Measurements from ENCODE around the gene U2AF2. TPM values are rescaled to one million over a fixed set of nuclear protein-coding genes. Genes with fewer than 3 reads are reported as not detected.
A peak's percentile ranks its signal among the peaks of the same experiment; 100 is the strongest.

The U2AF2 gene
- polyA plus RNA-seq (ENCODE audit: low read depth in 6 of 6) = 10 to 100 TPM in 3 of 6 donors, 1 to 10 TPM in 3; 3.2 to 13.7 (median 9.3) TPM

DNA sequence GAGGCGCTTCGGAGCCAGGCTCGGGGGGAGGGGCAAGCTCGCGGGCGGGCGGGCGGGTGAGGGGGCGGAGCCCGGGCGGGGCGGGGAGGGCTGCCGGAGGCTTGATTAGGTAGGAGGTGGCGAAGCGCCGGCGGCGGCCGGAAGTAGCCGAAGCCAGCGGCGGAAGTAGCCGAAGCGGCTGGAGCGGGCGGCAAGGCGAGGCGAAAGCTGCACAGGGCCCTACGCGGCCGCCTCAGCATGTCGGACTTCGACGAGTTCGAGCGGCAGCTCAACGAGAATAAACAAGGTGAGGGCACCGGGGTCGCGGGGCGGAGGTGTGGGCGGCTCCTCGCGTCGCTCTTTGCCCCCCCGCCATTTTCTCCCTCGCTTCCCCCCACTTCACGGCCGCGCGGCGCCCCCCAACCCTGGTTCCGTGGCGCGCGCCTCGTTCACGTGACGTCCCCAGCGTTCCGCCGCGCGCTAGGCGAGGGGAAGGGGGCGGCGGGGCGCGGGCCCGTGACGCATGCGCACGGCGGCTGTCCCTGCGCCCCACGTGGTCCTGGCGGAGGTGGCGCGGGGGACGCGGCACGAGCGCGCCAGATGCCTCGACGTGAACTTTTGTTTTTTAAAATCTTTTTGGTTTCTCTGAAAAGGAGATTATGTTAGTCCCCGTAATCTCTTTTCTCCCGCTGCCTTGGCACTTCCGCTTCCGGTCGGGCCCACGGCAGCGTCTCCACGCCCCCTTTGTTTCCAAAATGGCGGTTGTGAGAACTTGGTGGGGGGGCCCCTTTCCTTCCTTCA, at the start of gene U2AF2:
Gene U2AF2, plus strand, starts transcription at position 168 of the 780 bp plus-strand sequence. Its CDS starts 70 bp downstream, at position 238.
- peaks cover 43 to 56% (median 54%) of the 10 kb centered on the region in 3 donors for H3K4me1 Mint-ChIP-seq
- peak within 1 kb of the TSS; percentile 91 to 99 (median 96) for H3K4me3 Mint-ChIP-seq
- H3K9me3 Mint-ChIP-seq = no peaks in the 10 kb centered on the region
- peaks cover 0 to 13% of the 10 kb centered on the region in 2 donors for H3K36me3 Mint-ChIP-seq
- DNase-seq (peak; percentile 92), ATAC-seq (ENCODE audit: low read depth in 2 of 2) (peak; percentile 43 to 49)
- H3K27ac Mint-ChIP-seq = peak within 1 kb of the TSS; percentile 96 to 99 (median 99)
- no peaks in the 10 kb centered on the region for H3K27me3 Mint-ChIP-seq

DNA sequence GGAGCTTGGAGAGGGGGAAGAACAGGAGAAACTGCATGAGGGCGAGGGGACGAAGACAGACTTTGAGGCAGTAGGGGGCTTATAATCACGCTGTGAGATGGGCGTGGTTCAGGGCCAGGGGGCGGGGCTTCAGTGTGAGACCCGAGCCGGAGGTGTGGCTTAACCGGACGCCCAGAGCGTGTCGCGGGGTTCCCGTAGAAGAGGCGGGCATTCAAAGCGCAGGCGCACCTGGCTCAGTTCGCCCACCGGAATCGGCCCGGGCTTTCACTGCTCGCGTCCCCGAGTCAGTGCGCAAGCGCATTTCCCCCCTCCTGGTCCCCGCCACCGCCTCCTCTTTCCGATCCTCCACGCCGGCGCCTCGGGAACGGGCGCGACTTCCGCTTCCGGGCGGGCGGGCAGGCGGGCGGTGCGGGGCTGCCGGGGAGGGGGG, 49.6 kb upstream of the U2AF2 start:
- ATAC-seq (ENCODE audit: low read depth in 2 of 2) = peak; percentile 71 to 74
- peaks cover 4 to 14% of the 10 kb centered on the region in 2 donors for H3K36me3 Mint-ChIP-seq

DNA sequence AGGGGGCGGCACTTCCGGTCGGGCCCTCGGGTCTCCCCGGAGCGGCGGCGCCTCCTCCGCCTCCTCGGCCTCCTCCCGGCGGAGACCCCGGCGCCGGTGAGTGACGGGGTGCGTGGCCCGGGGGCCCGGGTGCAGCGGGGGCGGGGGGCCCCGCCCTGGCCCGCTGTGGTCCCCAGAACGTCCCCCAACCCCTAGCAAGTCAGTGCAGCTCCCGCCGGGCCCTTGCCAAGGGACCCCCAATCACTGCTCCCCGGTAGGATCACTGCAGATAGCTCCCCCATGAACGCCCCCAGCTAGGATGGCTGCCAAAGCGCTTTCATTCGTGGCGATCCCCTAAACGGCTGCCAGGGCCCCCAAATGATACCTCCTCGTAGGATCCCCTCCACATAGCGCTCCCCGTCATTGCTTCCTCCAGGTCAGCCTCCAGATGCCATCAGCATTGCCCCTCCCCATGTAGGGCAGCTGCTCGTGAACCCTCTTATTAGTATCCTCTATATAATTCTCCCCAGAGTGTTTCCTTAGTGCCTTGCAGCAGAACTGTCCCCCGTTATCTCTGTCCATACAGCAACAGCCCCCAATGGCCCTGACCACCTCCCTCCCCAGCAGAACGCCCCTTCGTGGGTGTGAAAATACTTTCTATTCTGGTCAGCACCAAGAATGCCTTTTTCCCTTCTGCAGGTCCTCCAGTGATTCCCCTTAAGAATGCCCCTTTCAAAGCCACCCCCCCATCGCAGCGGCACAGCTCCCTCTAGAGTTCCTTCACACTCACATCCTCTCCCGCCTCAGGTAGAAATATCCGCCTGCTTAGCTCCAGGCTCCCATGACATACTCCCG, 49.0 kb upstream of the U2AF2 start, which contains the start of gene ZNF865:
Gene ZNF865, plus strand, starts transcription at position 11 of the 834 bp plus-strand sequence. CDS start 7,972 bp downstream, outside the sequence.
- Mint-ChIP-seq H3K36me3 (peaks cover 4 to 14% of the 10 kb centered on the region in 2 donors), H3K4me1 (peaks cover 53 to 81% (median 75%) of the 10 kb centered on the region in 3 donors), H3K4me3 (peak within 1 kb of the TSS; percentile 86 to 98 (median 95)), H3K27ac (peak within 1 kb of the TSS; percentile 95 to 99 (median 98)), H3K9me3 (peaks cover 0 to 2% (median 0%) of the 10 kb centered on the region in 7 donors), H3K27me3 (no peaks in the 10 kb centered on the region)
- ATAC-seq (ENCODE audit: low read depth in 2 of 2) = peak; percentile 44 to 45
- DNase-seq = peak; percentile 66

More for the DNA sequence above, 49.6 kb upstream of the U2AF2 start:
- Mint-ChIP-seq H3K27ac (peak overlapping the region; percentile 95 to 98 (median 97)), H3K9me3 (peaks cover 0 to 2% (median 0%) of the 10 kb centered on the region in 7 donors), H3K4me3 (peak overlapping the region; percentile 86 to 95 (median 90)), H3K4me1 (peaks cover 50 to 75% (median 71%) of the 10 kb centered on the region in 3 donors), H3K27me3 (no peaks in the 10 kb centered on the region)
- peak; percentile 94 for DNase-seq

DNA sequence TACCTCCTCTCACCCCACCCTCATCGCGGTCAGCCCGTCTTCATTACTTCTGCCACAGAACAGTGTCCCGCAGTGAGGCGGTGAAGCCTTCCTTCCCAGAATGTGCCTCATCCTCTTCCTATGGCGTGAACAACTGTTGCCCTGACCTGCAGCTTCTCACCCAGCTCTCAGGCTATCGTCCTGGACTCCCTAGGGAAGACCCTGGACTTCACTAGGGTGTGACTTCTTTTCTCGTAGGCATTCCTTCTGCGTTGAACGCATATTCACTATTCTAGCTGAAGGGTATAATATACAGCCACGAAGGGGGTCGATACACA, 48.4 kb upstream of the U2AF2 start:
- Mint-ChIP-seq H3K9me3 (peaks cover 0 to 2% (median 0%) of the 10 kb centered on the region in 7 donors), H3K27me3 (no peaks in the 10 kb centered on the region)
- no peak for ATAC-seq (ENCODE audit: low read depth in 2 of 2)

DNA sequence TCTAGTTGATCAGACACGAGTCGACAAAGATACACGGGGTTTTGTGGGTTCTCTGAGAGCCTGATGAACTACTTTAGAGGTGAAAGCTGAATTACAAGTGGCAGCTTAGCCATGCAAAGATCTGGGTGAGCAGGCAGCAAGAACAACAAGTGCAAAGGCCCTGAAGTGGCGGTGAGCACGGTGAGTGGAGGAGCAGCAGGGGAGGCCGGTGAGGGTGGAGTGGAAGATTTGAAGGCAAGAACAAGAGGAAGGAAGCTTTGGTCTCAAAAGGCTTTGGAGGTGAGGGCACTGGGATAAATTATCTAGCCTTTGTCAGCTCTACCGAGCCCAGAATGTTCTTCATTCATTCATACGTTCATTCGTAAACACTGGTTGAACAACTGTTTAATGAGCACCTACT, 48.0 kb upstream of the U2AF2 start:
- Mint-ChIP-seq H3K9me3 (peaks cover 0 to 2% (median 0%) of the 10 kb centered on the region in 7 donors), H3K27me3 (no peaks in the 10 kb centered on the region), H3K4me1 (peaks cover 59 to 83% (median 75%) of the 10 kb centered on the region in 3 donors), H3K36me3 (peaks cover 4 to 14% of the 10 kb centered on the region in 2 donors), H3K27ac (peak overlapping the region in 4 of 6 donors; percentile 24 to 99 (median 96)), H3K4me3 (peak overlapping the region in 6 of 8 donors; percentile 48 to 98 (median 92))
- ATAC-seq (ENCODE audit: low read depth in 2 of 2) (no peak), DNase-seq (no peak)

More for the DNA sequence above, 48.4 kb upstream of the U2AF2 start:
- H3K27ac Mint-ChIP-seq = peak overlapping the region; percentile 85 to 99 (median 97)
- DNase-seq = no peak
- peaks cover 4 to 14% of the 10 kb centered on the region in 2 donors for H3K36me3 Mint-ChIP-seq
- peaks cover 55 to 82% (median 75%) of the 10 kb centered on the region in 3 donors for H3K4me1 Mint-ChIP-seq
- H3K4me3 Mint-ChIP-seq = peak overlapping the region; percentile 86 to 98 (median 95)

DNA sequence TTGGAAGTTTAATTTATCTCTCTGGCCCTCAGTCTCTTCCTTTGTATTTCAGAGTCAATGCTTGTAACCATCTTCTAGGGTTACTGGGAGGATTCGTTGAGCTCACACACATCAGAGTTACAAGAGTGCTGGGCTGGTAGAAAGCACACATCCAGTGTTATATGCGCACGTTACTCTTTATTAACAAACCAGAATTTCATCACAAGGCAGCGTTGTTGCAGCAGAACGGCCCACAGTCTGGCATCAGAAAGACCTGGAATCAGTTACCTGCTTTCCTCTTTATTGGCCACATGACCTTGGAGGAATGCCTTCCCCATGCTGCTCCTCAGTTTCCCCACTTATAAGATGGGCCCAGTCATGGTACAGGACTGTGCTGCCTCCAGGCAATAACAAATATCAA, 45.5 kb upstream of the U2AF2 start:
- peaks cover 4 to 14% of the 10 kb centered on the region in 2 donors for H3K36me3 Mint-ChIP-seq

DNA sequence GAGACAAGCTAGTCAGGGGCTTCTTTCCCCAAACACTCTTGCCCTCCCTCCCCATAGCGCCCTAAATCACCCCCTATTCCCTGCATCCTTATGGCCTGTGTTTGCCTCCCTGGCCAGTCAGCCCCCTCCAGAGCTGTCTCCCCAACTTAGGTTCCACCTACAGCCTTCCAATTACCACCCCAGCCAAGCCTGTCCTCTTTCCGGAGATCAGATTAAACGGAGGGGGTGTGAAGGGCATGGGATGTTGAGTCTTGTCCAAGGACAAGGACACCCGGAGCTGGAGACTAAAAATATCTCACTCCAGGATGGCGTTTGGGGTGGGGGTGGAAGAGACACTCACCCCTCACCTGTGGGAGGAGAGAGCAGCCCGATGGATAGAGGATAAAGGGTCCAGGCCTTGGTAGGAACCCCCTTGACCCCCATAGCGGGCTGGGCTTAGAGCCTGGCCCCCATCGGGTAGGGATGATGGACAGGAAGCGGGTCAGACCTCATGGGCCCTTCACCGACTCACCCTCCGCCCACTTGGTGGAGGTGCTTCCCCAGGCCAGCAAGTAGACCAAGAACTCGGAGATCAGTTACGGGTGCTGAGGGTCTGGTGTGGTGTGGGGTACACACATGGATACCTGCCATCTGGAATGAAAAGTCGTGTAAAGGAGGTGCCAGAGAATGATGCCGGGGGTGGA, 43.4 kb upstream of the U2AF2 start:
- DNase-seq = no peak
- no peaks in the 10 kb centered on the region for H3K9me3 Mint-ChIP-seq
- H3K4me3 Mint-ChIP-seq = peak overlapping the region in 2 of 8 donors; percentile 16 to 35
- ATAC-seq (ENCODE audit: low read depth in 2 of 2) = no peak
- peaks cover 58 to 64% (median 61%) of the 10 kb centered on the region in 3 donors for H3K4me1 Mint-ChIP-seq
- peaks cover 4 to 14% of the 10 kb centered on the region in 2 donors for H3K36me3 Mint-ChIP-seq
- no peaks in the 10 kb centered on the region for H3K27me3 Mint-ChIP-seq
- peak overlapping the region in 3 of 6 donors; percentile 7 to 91 (median 33) for H3K27ac Mint-ChIP-seq

More for the DNA sequence above, 45.5 kb upstream of the U2AF2 start:
- no peak for ATAC-seq (ENCODE audit: low read depth in 2 of 2)
- H3K4me3 Mint-ChIP-seq = peak overlapping the region in 1 of 8 donors; percentile 44
- no peak overlapping the region for H3K27ac Mint-ChIP-seq
- peaks cover 71 to 81% (median 77%) of the 10 kb centered on the region in 3 donors for H3K4me1 Mint-ChIP-seq
- no peaks in the 10 kb centered on the region for H3K9me3 Mint-ChIP-seq
- no peaks in the 10 kb centered on the region for H3K27me3 Mint-ChIP-seq
- no peak for DNase-seq

DNA sequence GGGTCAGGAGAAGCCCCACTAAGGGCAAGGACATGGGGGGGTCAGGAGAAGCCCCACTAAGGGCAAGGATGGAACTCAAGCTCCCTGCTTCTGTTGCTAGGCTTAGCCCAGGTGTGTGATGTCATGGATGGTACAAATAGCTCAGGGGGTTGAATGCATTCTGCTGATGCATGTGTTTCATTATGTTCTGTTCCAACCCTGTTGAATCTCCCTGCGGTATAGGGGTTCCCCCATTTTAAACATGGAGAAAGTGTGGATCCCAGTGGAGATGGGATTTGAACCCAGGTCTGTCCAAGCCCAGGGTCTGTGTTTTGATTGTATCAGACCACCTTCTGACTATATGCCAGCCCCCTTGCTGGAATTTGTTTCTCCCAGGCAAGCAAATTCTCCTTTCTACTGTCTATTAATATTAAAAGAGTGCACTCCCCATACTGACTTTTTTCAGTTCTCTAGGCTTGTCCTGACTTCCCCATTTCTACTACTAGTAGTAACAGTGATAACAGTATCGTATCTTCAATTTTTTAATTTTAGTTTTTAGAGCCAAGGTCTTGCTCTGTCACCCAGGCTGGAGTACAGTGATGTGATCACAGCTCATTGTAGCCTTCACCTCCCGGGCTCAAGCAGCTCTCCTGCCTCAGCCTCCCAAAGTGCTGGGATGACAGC, 42.7 kb upstream of the U2AF2 start:
- Mint-ChIP-seq H3K27me3 (no peaks in the 10 kb centered on the region), H3K27ac (peak overlapping the region; percentile 46 to 93 (median 82)), H3K36me3 (peaks cover 4 to 14% of the 10 kb centered on the region in 2 donors), H3K4me1 (peaks cover 51 to 58% (median 55%) of the 10 kb centered on the region in 3 donors), H3K9me3 (no peaks in the 10 kb centered on the region), H3K4me3 (peak overlapping the region in 6 of 8 donors; percentile 10 to 83 (median 41))
- DNase-seq (no peak), ATAC-seq (ENCODE audit: low read depth in 2 of 2) (peak; percentile 85 to 88)

DNA sequence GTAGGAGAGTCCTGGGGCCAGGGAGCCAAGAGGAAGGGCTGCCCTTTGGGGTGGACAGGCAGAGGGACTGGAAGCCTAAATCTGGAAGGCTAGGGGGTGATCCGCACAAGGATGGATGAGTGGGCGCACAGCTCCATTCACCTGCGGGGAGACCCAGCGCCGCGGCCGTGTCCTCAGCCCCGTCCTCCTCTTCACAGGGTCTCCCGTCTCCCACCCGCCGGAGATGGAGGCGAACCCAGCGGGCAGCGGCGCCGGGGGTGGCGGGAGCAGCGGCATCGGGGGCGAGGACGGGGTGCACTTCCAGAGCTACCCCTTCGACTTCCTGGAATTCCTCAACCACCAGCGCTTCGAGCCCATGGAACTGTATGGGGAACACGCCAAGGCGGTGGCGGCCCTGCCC, 41.4 kb upstream of the U2AF2 start:
- Mint-ChIP-seq H3K36me3 (peaks cover 4 to 7% of the 10 kb centered on the region in 2 donors), H3K27me3 (no peaks in the 10 kb centered on the region), H3K4me3 (no peak overlapping the region), H3K27ac (peak overlapping the region in 1 of 6 donors; percentile 59), H3K9me3 (no peaks in the 10 kb centered on the region), H3K4me1 (peaks cover 45 to 47% (median 46%) of the 10 kb centered on the region in 3 donors)
- DNase-seq (no peak), ATAC-seq (ENCODE audit: low read depth in 2 of 2) (no peak)

DNA sequence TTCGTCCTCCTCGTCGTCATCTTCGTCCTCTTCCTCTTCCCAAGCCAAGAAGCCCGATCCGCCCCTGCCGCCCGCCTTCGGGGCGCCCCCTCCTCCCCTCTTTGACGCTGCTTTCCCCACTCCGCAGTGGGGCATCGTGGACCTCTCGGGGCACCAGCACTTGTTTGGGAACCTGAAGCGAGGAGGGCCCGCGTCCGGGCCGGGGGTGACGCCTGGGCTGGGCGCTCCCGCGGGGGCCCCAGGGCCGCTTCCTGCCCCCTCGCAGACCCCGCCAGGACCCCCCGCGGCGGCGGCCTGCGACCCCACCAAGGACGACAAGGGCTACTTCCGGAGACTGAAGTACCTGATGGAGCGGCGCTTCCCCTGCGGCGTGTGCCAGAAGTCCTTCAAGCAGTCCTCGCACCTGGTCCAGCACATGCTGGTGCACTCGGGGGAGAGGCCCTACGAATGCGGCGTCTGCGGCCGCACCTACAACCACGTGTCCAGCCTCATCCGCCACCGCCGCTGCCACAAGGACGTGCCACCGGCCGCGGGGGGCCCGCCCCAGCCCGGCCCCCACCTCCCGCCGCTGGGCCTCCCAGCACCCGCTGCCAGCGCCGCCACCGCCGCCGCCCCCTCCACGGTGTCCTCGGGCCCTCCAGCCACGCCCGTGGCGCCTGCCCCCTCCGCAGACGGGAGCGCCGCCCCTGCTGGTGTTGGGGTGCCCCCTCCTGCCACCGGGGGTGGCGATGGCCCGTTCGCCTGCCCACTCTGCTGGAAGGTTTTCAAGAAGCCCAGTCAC, 40.7 kb upstream of the U2AF2 start:
- DNase-seq (no peak), ATAC-seq (ENCODE audit: low read depth in 2 of 2) (no peak)
- Mint-ChIP-seq H3K36me3 (peaks cover 4 to 7% of the 10 kb centered on the region in 2 donors), H3K4me1 (peaks cover 39 to 42% (median 40%) of the 10 kb centered on the region in 3 donors), H3K9me3 (no peaks in the 10 kb centered on the region), H3K27ac (peak overlapping the region in 1 of 6 donors; percentile 76), H3K4me3 (no peak overlapping the region), H3K27me3 (no peaks in the 10 kb centered on the region)

DNA sequence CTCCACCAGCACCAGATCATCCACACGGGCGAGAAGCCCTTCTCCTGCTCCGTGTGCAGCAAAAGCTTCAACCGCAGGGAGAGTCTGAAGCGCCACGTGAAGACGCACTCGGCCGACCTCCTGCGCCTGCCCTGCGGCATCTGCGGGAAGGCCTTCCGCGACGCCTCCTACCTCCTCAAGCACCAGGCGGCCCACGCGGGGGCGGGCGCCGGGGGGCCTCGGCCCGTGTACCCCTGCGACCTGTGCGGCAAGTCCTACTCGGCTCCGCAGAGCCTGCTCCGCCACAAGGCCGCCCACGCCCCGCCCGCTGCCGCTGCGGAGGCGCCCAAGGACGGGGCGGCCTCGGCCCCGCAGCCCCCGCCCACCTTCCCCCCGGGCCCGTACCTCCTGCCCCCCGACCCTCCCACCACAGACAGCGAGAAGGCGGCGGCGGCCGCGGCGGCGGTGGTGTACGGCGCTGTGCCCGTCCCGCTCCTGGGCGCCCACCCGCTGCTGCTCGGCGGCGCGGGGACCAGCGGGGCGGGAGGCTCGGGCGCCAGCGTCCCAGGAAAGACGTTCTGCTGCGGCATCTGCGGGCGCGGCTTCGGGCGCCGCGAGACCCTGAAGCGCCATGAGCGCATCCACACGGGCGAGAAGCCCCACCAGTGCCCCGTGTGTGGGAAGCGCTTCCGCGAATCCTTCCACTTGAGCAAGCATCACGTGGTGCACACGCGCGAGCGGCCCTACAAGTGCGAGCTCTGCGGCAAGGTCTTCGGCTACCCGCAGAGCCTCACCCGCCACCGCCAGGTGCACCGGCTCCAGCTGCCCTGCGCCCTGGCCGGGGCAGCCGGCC, 39.9 kb upstream of the U2AF2 start:
- Mint-ChIP-seq H3K9me3 (no peaks in the 10 kb centered on the region), H3K4me3 (no peak overlapping the region)

More for the DNA sequence above, 39.9 kb upstream of the U2AF2 start:
- Mint-ChIP-seq H3K4me1 (peaks cover 32 to 35% (median 34%) of the 10 kb centered on the region in 3 donors), H3K36me3 (peaks cover under 1 to 3% of the 10 kb centered on the region in 2 donors), H3K27ac (peak overlapping the region in 1 of 6 donors; percentile 76), H3K27me3 (no peaks in the 10 kb centered on the region)
- ATAC-seq (ENCODE audit: low read depth in 2 of 2) (no peak), DNase-seq (no peak)
